GM12874 (cell line): ENCODE results near the gene ISOC1.

ENCODE experiments used
- CTCF ChIP-seq: IDR thresholded peaks from 2 replicates; pipeline ENCODE4 v1.5.1; 2011; ENCODE audit warnings: low read depth, mild to moderate bottlenecking, control low read depth, low read length, moderate library complexity; ENCODE audit not compliant: insufficient read depth

ISOC1 gene

GRCh38 chr5:129110742-129111141 lies 16.2 kb downstream of the ISOC1 start:
- TF ChIP-seq CTCF, result no peak

- TF ChIP-seq CTCF, result no peak
Observed at GRCh38 chr5:129111351-129111750, 16.8 kb downstream of the ISOC1 start.

GRCh38 chr5:129112295-129112694 lies 17.7 kb downstream of the ISOC1 start:
- TF ChIP-seq CTCF, result no peak

GRCh38 chr5:129113867-129114266 lies 19.3 kb downstream of the ISOC1 start:
- TF ChIP-seq CTCF, result no peak

- no peak for TF ChIP-seq CTCF
Observed at GRCh38 chr5:129114539-129115193, 20.1 kb downstream of the ISOC1 start.

- no peak for TF ChIP-seq CTCF
Observed at GRCh38 chr5:129115680-129116079, 21.1 kb downstream of the ISOC1 start.

GRCh38 chr5:129116797-129117196 lies 22.2 kb downstream of the ISOC1 start:
- TF ChIP-seq CTCF, result no peak
